Large intestine (tissue), 3 donors: ENCODE data around the gene INSR. TPM values are rescaled to one million over a fixed set of nuclear protein-coding genes. Genes with fewer than 3 reads are reported as not detected.
"Not testable (repeated sequence)": the region's sequence is repeated elsewhere in the genome, so short reads cannot be mapped to it uniquely, and the experiment has no call there.

Experiments used
- DNase-seq, 2 donors: peaks; one replicate each; pipeline versions ENCODE4 v3.0.0 to v3.0.0-alpha.2; 2013
- H3K27ac ChIP-seq: one replicate; pipeline ENCODE4 v1.5.1; 2013; ENCODE audit warnings: low read length
- H3K27me3 ChIP-seq: 2 replicates; pipeline ENCODE4 v1.6.1; 2013; ENCODE audit warnings: low read length; ENCODE audit not compliant: control insufficient read depth, insufficient read depth
- H3K36me3 ChIP-seq: 2 replicates; pipeline ENCODE4 v1.6.1; 2013; ENCODE audit warnings: low read length; ENCODE audit not compliant: control insufficient read depth, insufficient read depth
- H3K4me1 ChIP-seq: one replicate; pipeline ENCODE4 v1.6.1; 2013; ENCODE audit warnings: low read length; ENCODE audit not compliant: control insufficient read depth, insufficient read depth
- H3K4me3 ChIP-seq: one replicate; pipeline ENCODE4 v1.5.1; 2013; ENCODE audit warnings: low read length
- H3K9me3 ChIP-seq: one replicate; pipeline ENCODE4 v1.6.1; 2013; ENCODE audit warnings: mild to moderate bottlenecking, low read depth, low read length, moderate library complexity; ENCODE audit not compliant: control insufficient read depth
- WGBS: methylation state at CpG from one replicate; pipeline ENCODE4 v1.1.5; 2013; ENCODE audit warnings: low lambda C conversion rate; ENCODE audit not compliant: insufficient coverage; 5-methylcytosine and 5-hydroxymethylcytosine counted together
- polyA plus RNA-seq: library from polyadenylated mRNA; unstranded; fragments of 120-200 nt; gene quantifications from one replicate; pipeline ENCODE4 v1.2.1, GENCODE V29; 2013

The INSR gene
- polyA plus RNA-seq, 1 donor = 27.7 TPM

DNA sequence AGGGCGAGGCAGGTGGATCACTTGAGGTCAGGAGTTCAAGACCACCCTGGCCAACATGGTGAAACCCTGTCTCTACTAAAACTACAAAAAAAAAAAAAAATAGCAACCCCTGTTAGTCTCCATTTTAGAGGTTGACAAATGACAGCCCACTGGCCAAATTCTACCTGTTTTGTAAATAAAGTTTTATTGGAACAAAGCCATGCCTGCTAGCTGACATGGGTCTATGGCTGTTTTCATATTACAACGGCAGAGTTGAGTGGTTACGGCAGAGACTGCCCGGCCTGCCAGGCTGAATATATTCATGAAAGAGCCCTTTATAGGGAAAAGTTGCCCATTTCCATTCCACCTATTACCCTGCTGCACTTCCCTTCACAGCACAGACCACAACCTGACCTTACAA is 121.4 kb downstream of the INSR start:
- no peaks in the 10 kb centered on the region for H3K4me1 ChIP-seq
- peaks cover 58% of the 10 kb centered on the region for H3K36me3 ChIP-seq
- H3K9me3 ChIP-seq = no peaks in the 10 kb centered on the region
- H3K27me3 ChIP-seq = no peaks in the 10 kb centered on the region
- no peak for DNase-seq
- no CpG with 5 or more reads among the region's 4 CpGs for WGBS
- no peak overlapping the region for H3K4me3 ChIP-seq
- no peak overlapping the region for H3K27ac ChIP-seq

- H3K4me1 ChIP-seq = no peaks in the 10 kb centered on the region
- no peaks in the 10 kb centered on the region for H3K27me3 ChIP-seq
- H3K27ac ChIP-seq = no peak overlapping the region
- peaks cover 64% of the 10 kb centered on the region for H3K36me3 ChIP-seq
- no peak overlapping the region for H3K4me3 ChIP-seq
- no peaks in the 10 kb centered on the region for H3K9me3 ChIP-seq
- no peak for DNase-seq
Measured at GRCh38 chr19:7170983-7171382, 123.2 kb downstream of the INSR start.

DNA sequence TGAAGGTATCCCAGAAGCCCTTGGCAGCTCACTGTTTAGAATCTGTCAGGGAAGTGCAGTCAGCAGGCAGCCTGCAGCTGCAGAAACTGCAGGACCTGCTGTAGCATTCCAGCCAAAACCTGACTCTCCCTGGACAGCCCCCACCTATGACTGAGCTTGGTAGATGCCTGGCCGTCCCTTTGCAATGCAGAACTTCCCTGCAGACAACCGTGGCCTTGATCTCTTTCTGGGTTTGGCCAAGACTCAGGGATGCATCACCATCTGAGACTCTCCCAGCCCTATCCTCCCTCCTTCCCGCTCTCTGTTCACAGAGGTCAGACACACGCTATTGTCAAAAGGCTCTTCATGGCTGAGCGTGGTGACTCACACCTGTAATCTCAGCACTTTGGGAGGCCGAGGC is 125.3 kb downstream of the INSR start:
- Histone ChIP-seq H3K9me3 (no peaks in the 10 kb centered on the region), H3K27ac (no peak overlapping the region), H3K4me3 (no peak overlapping the region), H3K36me3 (peaks cover 68% of the 10 kb centered on the region), H3K4me1 (no peaks in the 10 kb centered on the region), H3K27me3 (no peaks in the 10 kb centered on the region)
- no peak for DNase-seq
- WGBS = no CpG with 5 or more reads among the region's 6 CpGs

- no peak overlapping the region for H3K27ac ChIP-seq
- peaks cover 48% of the 10 kb centered on the region for H3K36me3 ChIP-seq
- H3K4me1 ChIP-seq = no peaks in the 10 kb centered on the region
- H3K27me3 ChIP-seq = no peaks in the 10 kb centered on the region
- H3K4me3 ChIP-seq = no peak overlapping the region
- H3K9me3 ChIP-seq = no peaks in the 10 kb centered on the region
- DNase-seq = no peak
- 100% methylated on average over 1 of the region's 4 CpGs for WGBS
Measured at GRCh38 chr19:7161292-7161691, 132.9 kb downstream of the INSR start.

DNA sequence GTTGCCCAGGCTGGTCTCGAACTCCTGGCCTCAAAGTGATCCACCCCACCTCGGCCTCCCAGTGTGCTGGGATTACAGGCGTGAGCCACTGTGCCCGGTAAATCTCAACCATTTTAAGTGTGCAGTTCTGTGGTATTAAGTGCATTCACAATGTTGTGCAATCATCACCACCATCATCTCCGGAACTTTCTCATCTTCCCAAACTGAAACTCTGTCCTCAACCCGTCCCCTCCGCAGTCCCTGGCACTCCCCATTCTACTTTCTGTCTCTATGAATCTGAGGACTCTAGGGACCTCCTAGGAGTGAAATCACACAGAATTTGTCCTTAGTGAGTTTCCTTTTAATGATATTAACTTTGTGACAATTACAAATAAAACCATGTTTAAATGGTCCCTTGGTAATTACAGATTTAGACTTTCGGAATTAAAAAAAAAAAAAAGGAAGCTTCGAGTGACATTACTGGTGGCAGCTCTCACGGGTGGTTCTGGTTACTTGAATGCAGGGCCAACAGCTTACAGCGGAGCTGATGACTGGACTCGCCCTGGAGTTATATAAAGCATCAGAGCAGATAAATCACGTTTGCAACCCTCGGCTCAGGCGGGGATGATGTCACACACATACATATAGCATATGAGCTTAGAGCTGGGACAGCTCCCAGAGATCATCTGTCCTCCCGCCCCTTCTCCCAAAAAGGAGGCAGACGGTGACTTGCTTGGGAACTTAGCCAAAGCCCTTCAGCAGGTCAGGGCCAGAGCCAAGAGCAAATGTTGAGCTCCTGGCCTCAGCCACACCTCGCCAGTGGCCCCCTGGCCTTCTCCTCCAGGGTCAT is 134.9 kb downstream of the INSR start:
- H3K27ac ChIP-seq = peak overlapping the region; percentile 44
- no peaks in the 10 kb centered on the region for H3K27me3 ChIP-seq
- H3K9me3 ChIP-seq = no peaks in the 10 kb centered on the region
- no peak overlapping the region for H3K4me3 ChIP-seq
- DNase-seq = peak; percentile 52 to 58
- H3K36me3 ChIP-seq = peaks cover 43% of the 10 kb centered on the region
- 20% methylated on average over 1 of the region's 18 CpGs for WGBS
- H3K4me1 ChIP-seq = no peaks in the 10 kb centered on the region

DNA sequence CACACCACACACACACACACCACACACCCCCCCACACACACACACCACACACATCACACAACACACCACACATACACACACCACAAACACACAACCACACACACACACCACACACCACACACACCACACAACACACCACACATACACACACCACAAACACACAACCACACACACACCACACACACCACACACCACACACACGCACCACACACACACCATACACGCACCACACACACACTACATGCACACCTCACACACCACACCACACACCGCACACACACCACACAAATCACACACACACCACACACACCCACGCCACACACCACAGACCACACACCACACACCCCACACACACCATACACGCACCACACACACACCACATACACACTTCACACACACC is 141.2 kb downstream of the INSR start:
- no CpG with 5 or more reads among the region's 5 CpGs for WGBS
- Histone ChIP-seq H3K27ac (no peak overlapping the region), H3K4me3 (no peak overlapping the region), H3K27me3 (no peaks in the 10 kb centered on the region), H3K36me3 (peaks cover 39% of the 10 kb centered on the region), H3K4me1 (no peaks in the 10 kb centered on the region), H3K9me3 (no peaks in the 10 kb centered on the region)
- DNase-seq = no peak

DNA sequence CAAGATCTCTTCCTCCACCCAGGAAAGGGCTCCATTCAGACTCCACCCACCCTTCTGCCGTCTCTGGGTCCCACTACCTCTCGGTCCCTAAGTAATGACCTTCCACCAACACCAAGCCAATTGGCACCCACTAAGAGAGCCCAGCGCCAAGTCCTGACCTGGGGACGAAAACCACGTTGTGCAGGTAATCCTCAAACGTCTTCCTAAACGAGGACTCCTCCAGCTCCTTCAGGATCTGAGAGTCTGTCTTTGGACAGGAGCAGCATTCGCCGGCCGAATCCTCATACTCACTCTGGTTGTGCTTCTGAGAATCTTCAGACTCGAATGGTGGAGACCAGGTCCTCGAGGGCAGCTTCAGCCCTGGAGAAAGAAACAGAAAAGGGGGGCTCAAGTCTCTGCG is 141.6 kb downstream of the INSR start:
- Histone ChIP-seq H3K4me3 (no peak overlapping the region), H3K9me3 (no peaks in the 10 kb centered on the region), H3K27me3 (no peaks in the 10 kb centered on the region), H3K27ac (no peak overlapping the region), H3K36me3 (peaks cover 38% of the 10 kb centered on the region), H3K4me1 (no peaks in the 10 kb centered on the region)
- no peak for DNase-seq
- WGBS = 60% methylated on average over 1 of the region's 13 CpGs

- Histone ChIP-seq H3K9me3 (peaks cover 4% of the 10 kb centered on the region), H3K27ac (no peak overlapping the region), H3K36me3 (peaks cover 34% of the 10 kb centered on the region), H3K4me1 (no peaks in the 10 kb centered on the region), H3K27me3 (no peaks in the 10 kb centered on the region), H3K4me3 (no peak overlapping the region)
- DNase-seq = no peak
- no CpG with 5 or more reads among the region's 24 CpGs for WGBS
Measured at GRCh38 chr19:7149956-7150705, 144.1 kb downstream of the INSR start.

GRCh38 chr19:7147119-7147675 is 147.0 kb downstream of the INSR start:
- not testable (repeated sequence) for DNase-seq
- WGBS = 92% methylated on average over 2 of the region's 10 CpGs

GRCh38 chr19:7146086-7146485 is 148.1 kb downstream of the INSR start:
- no CpG with 5 or more reads among the region's 5 CpGs for WGBS
- H3K4me1 ChIP-seq, H3K27ac ChIP-seq, H3K4me3 ChIP-seq, DNase-seq, H3K27me3 ChIP-seq, H3K9me3 ChIP-seq: not testable (repeated sequence)
- H3K36me3 ChIP-seq = peaks cover 33% of the 10 kb centered on the region

More at GRCh38 chr19:7147119-7147675, 147.0 kb downstream of the INSR start:
- H3K4me1 ChIP-seq, H3K27me3 ChIP-seq, H3K9me3 ChIP-seq, H3K27ac ChIP-seq, H3K4me3 ChIP-seq: not testable (repeated sequence)
- peaks cover 31% of the 10 kb centered on the region for H3K36me3 ChIP-seq
